Retinal pigment epithelial cell (primary cell): ENCODE measurements around the gene AP5Z1.

Source experiments
- DNase-seq: peaks from one replicate; pipeline ENCODE4 v3.0.0-alpha.2; 2010; ENCODE audit warnings: low read depth
- H3K4me3 ChIP-seq: 2 replicates; pipeline ENCODE4 v1.5.1; 2011; ENCODE audit warnings: mild to moderate bottlenecking, low read length, control low read depth, moderate library complexity
- CTCF ChIP-seq: conservative IDR thresholded peaks from 2 replicates; pipeline ENCODE4 v1.5.1; 2011; ENCODE audit warnings: low read depth, low read length, control low read depth, inconsistent platforms

The AP5Z1 gene

GRCh38 chr7:4739528-4739992 lies 35.9 kb upstream of the AP5Z1 start:
- H3K4me3 ChIP-seq, result no peak overlapping the region
- TF ChIP-seq CTCF, result peak; percentile 55
- no peak for DNase-seq

GRCh38 chr7:4740796-4741195 lies 34.6 kb upstream of the AP5Z1 start:
- DNase-seq, result no peak
- no peak overlapping the region for H3K4me3 ChIP-seq
- TF ChIP-seq CTCF, result no peak

- H3K4me3 ChIP-seq, result no peak overlapping the region
- no peak for DNase-seq
- TF ChIP-seq CTCF, result no peak
Observed at GRCh38 chr7:4742051-4742573, 33.3 kb upstream of the AP5Z1 start.

GRCh38 chr7:4742852-4743251 lies 32.6 kb upstream of the AP5Z1 start:
- DNase-seq, result no peak
- no peak overlapping the region for H3K4me3 ChIP-seq
- TF ChIP-seq CTCF, result no peak

- TF ChIP-seq CTCF, result no peak
- peak overlapping the region; percentile 6 for H3K4me3 ChIP-seq
Observed at GRCh38 chr7:4744391-4745264, 30.8 kb upstream of the AP5Z1 start.

GRCh38 chr7:4745265-4745919 lies 30.0 kb upstream of the AP5Z1 start:
- H3K4me3 ChIP-seq, result no peak overlapping the region
- no peak for DNase-seq
- no peak for TF ChIP-seq CTCF

More at GRCh38 chr7:4744391-4745264, 30.8 kb upstream of the AP5Z1 start:
- peak; percentile 98 for DNase-seq
